ENCODE measurements around the gene ARAP1.

Gene ARAP1

GRCh38 chr11:72636376-72636775 is 115.8 kb downstream of the ARAP1 start:
- H3K4me2 ChIP-seq (ENCODE audit: low read depth, low read length, poor library complexity, severe bottlenecking), result no peak overlapping the region
- TF ChIP-seq CTCF (conservative IDR thresholded peaks at IDR 0.05; ENCODE audit: low read length), result no peak
- no peak for TF ChIP-seq EZH2phosphoT487 (IDR thresholded peaks at IDR 0.05; ENCODE audit: borderline replicate concordance)
- H3K27me3 ChIP-seq (ENCODE audit: insufficient read depth, low read length, poor library complexity, severe bottlenecking), result no peaks in the 10 kb centered on the region
- H3K36me3 ChIP-seq (ENCODE audit: insufficient read depth, low read length), result no peaks in the 10 kb centered on the region
- H3K4me1 ChIP-seq (ENCODE audit: insufficient read depth, low read length, poor library complexity, severe bottlenecking), result peaks cover 2% of the 10 kb centered on the region
- H4K20me1 ChIP-seq (ENCODE audit: insufficient read depth, low read length, poor library complexity, severe bottlenecking), result no peaks in the 10 kb centered on the region
- H3K4me3 ChIP-seq (ENCODE audit: low read length, poor library complexity, severe bottlenecking), result no peak overlapping the region
- no peaks in the 10 kb centered on the region for H3K9me3 ChIP-seq (ENCODE audit: insufficient read depth, low read depth, low read length)
- no peak overlapping the region for H3K9ac ChIP-seq (ENCODE audit: low read depth, low read length, poor library complexity, severe bottlenecking)
- no peaks in the 10 kb centered on the region for H3F3A ChIP-seq (ENCODE audit: low read depth)
- no peaks in the 10 kb centered on the region for H3K79me2 ChIP-seq (ENCODE audit: insufficient read depth, low read length)
- H3K9me2 ChIP-seq (replicated peaks; ENCODE audit: low read depth, low read length), result no peaks in the 10 kb centered on the region
- no peak overlapping the region for H2AFZ ChIP-seq (ENCODE audit: low read length)

- H3K4me3 ChIP-seq (ENCODE audit: low read length, poor library complexity, severe bottlenecking), result no peak overlapping the region
These were observed 116.3 kb downstream of the ARAP1 start for GRCh38 chr11:72635933-72636332.

GRCh38 chr11:72635309-72635915 is 116.8 kb downstream of the ARAP1 start:
- TF ChIP-seq EZH2phosphoT487 (IDR thresholded peaks at IDR 0.05; ENCODE audit: borderline replicate concordance) (no peak), CTCF (conservative IDR thresholded peaks at IDR 0.05; ENCODE audit: low read length) (no peak)
- H3K9me2 ChIP-seq (replicated peaks; ENCODE audit: low read depth, low read length), result no peaks in the 10 kb centered on the region
- H3K27me3 ChIP-seq (ENCODE audit: insufficient read depth, low read length, poor library complexity, severe bottlenecking), result no peaks in the 10 kb centered on the region
- no peaks in the 10 kb centered on the region for H3K36me3 ChIP-seq (ENCODE audit: insufficient read depth, low read length)
- no peak overlapping the region for H3K4me2 ChIP-seq (ENCODE audit: low read depth, low read length, poor library complexity, severe bottlenecking)
- H3K9ac ChIP-seq (ENCODE audit: low read depth, low read length, poor library complexity, severe bottlenecking), result no peak overlapping the region
- peaks cover 2% of the 10 kb centered on the region for H3K4me1 ChIP-seq (ENCODE audit: insufficient read depth, low read length, poor library complexity, severe bottlenecking)
- H3K9me3 ChIP-seq (ENCODE audit: insufficient read depth, low read depth, low read length), result no peaks in the 10 kb centered on the region
- no peak overlapping the region for H3K4me3 ChIP-seq (ENCODE audit: low read length, poor library complexity, severe bottlenecking)
- no peaks in the 10 kb centered on the region for H3F3A ChIP-seq (ENCODE audit: low read depth)
- H4K20me1 ChIP-seq (ENCODE audit: insufficient read depth, low read length, poor library complexity, severe bottlenecking), result no peaks in the 10 kb centered on the region
- no peaks in the 10 kb centered on the region for H3K79me2 ChIP-seq (ENCODE audit: insufficient read depth, low read length)
- no peak overlapping the region for H2AFZ ChIP-seq (ENCODE audit: low read length)

More at GRCh38 chr11:72635933-72636332, 116.3 kb downstream of the ARAP1 start:
- Histone ChIP-seq H3K9me3 (ENCODE audit: insufficient read depth, low read depth, low read length) (no peaks in the 10 kb centered on the region), H2AFZ (ENCODE audit: low read length) (no peak overlapping the region), H3K9ac (ENCODE audit: low read depth, low read length, poor library complexity, severe bottlenecking) (no peak overlapping the region), H4K20me1 (ENCODE audit: insufficient read depth, low read length, poor library complexity, severe bottlenecking) (no peaks in the 10 kb centered on the region), H3F3A (ENCODE audit: low read depth) (no peaks in the 10 kb centered on the region), H3K4me2 (ENCODE audit: low read depth, low read length, poor library complexity, severe bottlenecking) (no peak overlapping the region), H3K79me2 (ENCODE audit: insufficient read depth, low read length) (no peaks in the 10 kb centered on the region), H3K27me3 (ENCODE audit: insufficient read depth, low read length, poor library complexity, severe bottlenecking) (no peaks in the 10 kb centered on the region), H3K4me1 (ENCODE audit: insufficient read depth, low read length, poor library complexity, severe bottlenecking) (peaks cover 2% of the 10 kb centered on the region), H3K36me3 (ENCODE audit: insufficient read depth, low read length) (no peaks in the 10 kb centered on the region), H3K9me2 (replicated peaks; ENCODE audit: low read depth, low read length) (no peaks in the 10 kb centered on the region)
- TF ChIP-seq EZH2phosphoT487 (IDR thresholded peaks at IDR 0.05; ENCODE audit: borderline replicate concordance) (no peak), CTCF (conservative IDR thresholded peaks at IDR 0.05; ENCODE audit: low read length) (no peak)

Data from Loucy (cell line).